B cell (primary cell): Measurements from ENCODE around the gene FBN1. TPM values are rescaled to one million over a fixed set of nuclear protein-coding genes. Genes with fewer than 3 reads are reported as not detected.

Experiments used
- ATAC-seq: fragments of 200-7000 bp; cut with Tn5 transposase; one replicate; pipeline ENCODE4 v1.10.0; 2021; ENCODE audit warnings: low read depth, mild to moderate bottlenecking, moderate number of reproducible peaks, moderate library complexity
- CTCF ChIA-PET: fragments of 350-600 bp; sonication (Branson Sonifier 250); formaldehyde crosslinking; loops from one replicate; lab custom pipeline; 2021; ENCODE audit warnings: antibody characterized with exemption, inconsistent platforms; lab: Charles Lee
- POLR2A ChIA-PET: fragments of 350-600 bp; sonication (Branson Sonifier 250); formaldehyde crosslinking; loops from one replicate; lab custom pipeline; 2021; ENCODE audit warnings: antibody characterized with exemption; lab: Charles Lee
- DNase-seq: peaks from one replicate; pipeline ENCODE4 v3.0.0; 2013
- H2AFZ ChIP-seq: 2 replicates; pipeline ENCODE4 v1.6.1; 2012; ENCODE audit warnings: mild to moderate bottlenecking, low read depth, low read length; ENCODE audit not compliant: insufficient read depth, poor library complexity, severe bottlenecking
- H3K27ac ChIP-seq, 2 donors: 1 replicate in 1 of 2; 2 replicates in 1 of 2; pipeline ENCODE4 v1.5.1; 2012 to 2013; ENCODE audit warnings: low read length in 2 of 2, mild to moderate bottlenecking in 2 of 2, moderate library complexity in 1 of 2
- H3K27me3 ChIP-seq, 4 experiments: fragments of 200-600 bp in 1 of 4; sonication (generic) in 1 of 4; replicated peaks in 1 of 4; 1 replicate in 2 of 4; 2 replicates in 2 of 4; pipeline versions ENCODE4 v1.6.1 to v1.7.0; 2013 to 2016; ENCODE audit warnings: low read length in 3 of 4, mild to moderate bottlenecking in 2 of 4, mixed read lengths in 1 of 4, moderate library complexity in 1 of 4; ENCODE audit not compliant: insufficient read depth in 4 of 4, control insufficient read depth in 3 of 4; ENCODE audit errors: control extremely low read depth in 1 of 4
- H3K36me3 ChIP-seq, 2 experiments: replicated peaks in 1 of 2; 1 replicate in 1 of 2; 2 replicates in 1 of 2; pipeline versions ENCODE4 v1.6.1 to v1.7.1; 2013; ENCODE audit warnings: low read length in 1 of 2; ENCODE audit not compliant: insufficient read depth in 2 of 2, control insufficient read depth in 1 of 2; ENCODE audit errors: control extremely low read depth in 1 of 2, extremely low read depth in 1 of 2
- H3K4me1 ChIP-seq, 2 donors: fragments of 200-600 bp in 1 of 2; sonication (generic) in 1 of 2; 1 replicate in 1 of 2; 2 replicates in 1 of 2; pipeline versions ENCODE4 v1.5.1 to v1.6.1; 2013 to 2017; ENCODE audit warnings: low read length in 2 of 2; ENCODE audit not compliant: control insufficient read depth in 2 of 2, insufficient read depth in 2 of 2
- H3K4me2 ChIP-seq: replicated peaks from 2 replicates; pipeline ENCODE3; 2012; ENCODE audit warnings: mild to moderate bottlenecking, low read depth, low read length; ENCODE audit not compliant: poor library complexity, severe bottlenecking
- H3K4me3 ChIP-seq, 5 experiments: fragments of 200-600 bp in 1 of 5; sonication (generic) in 1 of 5; 1 replicate in 3 of 5; 2 replicates in 2 of 5; pipeline versions ENCODE4 v1.5.1 to v1.7.0; 2011 to 2016; ENCODE audit warnings: low read length in 4 of 5, mild to moderate bottlenecking in 4 of 5, low read depth in 2 of 5, control low read depth in 1 of 5, moderate library complexity in 1 of 5; ENCODE audit not compliant: insufficient read depth in 1 of 5; ENCODE audit errors: control extremely low read depth in 1 of 5, extremely low read depth in 1 of 5
- H3K79me2 ChIP-seq: fragments of 200-600 bp; sonication (generic); one replicate; pipeline ENCODE4 v1.6.0; 2016; ENCODE audit warnings: low read length; ENCODE audit not compliant: control insufficient read depth, insufficient read depth
- H3K9ac ChIP-seq: fragments of 200-600 bp; sonication (generic); 2 replicates; pipeline ENCODE4 v1.6.1; 2017; ENCODE audit warnings: mild to moderate bottlenecking, low read length, moderate library complexity
- H3K9me3 ChIP-seq, 3 donors: one replicate each; pipeline versions ENCODE4 v1.6.1 to v1.7.1; 2013; ENCODE audit warnings: low read length in 2 of 3; ENCODE audit not compliant: control insufficient read depth in 2 of 3, insufficient read depth in 1 of 3; ENCODE audit errors: control extremely low read depth in 1 of 3
- H4K20me1 ChIP-seq: 2 replicates; pipeline ENCODE4 v1.6.0; 2012; ENCODE audit warnings: mild to moderate bottlenecking, low read length; ENCODE audit not compliant: insufficient read depth, control insufficient read depth, poor library complexity, severe bottlenecking
- H3K27ac Mint-ChIP-seq: one replicate; pipeline ENCODE4 v1.8.0; 2021; ENCODE audit warnings: mixed read lengths
- H3K27me3 Mint-ChIP-seq: one replicate; pipeline ENCODE4 v1.8.0; 2021; ENCODE audit warnings: mixed read lengths
- H3K4me1 Mint-ChIP-seq: one replicate; pipeline ENCODE4 v1.8.0; 2021; ENCODE audit warnings: mixed read lengths
- H3K4me3 Mint-ChIP-seq: one replicate; pipeline ENCODE4 v1.8.0; 2021; ENCODE audit warnings: mixed read lengths
- H3K9me3 Mint-ChIP-seq: one replicate; pipeline ENCODE4 v1.8.0; 2022; ENCODE audit warnings: mixed read lengths; ENCODE audit not compliant: insufficient read depth
- CTCF ChIP-seq: fragments of 200-600 bp; IDR thresholded peaks from one replicate; pipeline ENCODE4 v1.8.0; 2022; ENCODE audit warnings: antibody characterized with exemption, mild to moderate bottlenecking
- EZH2 ChIP-seq: IDR thresholded peaks from 2 replicates; pipeline ENCODE4 v1.6.1; 2012; ENCODE audit warnings: borderline replicate concordance, low read depth, mild to moderate bottlenecking, moderate library complexity, low read length; ENCODE audit not compliant: insufficient read depth, poor library complexity, severe bottlenecking
- WGBS: methylation state at CpG from one replicate; pipeline ENCODE4 v1.1.5; 2013; ENCODE audit warnings: missing lambda C conversion rate; ENCODE audit not compliant: insufficient coverage; 5-methylcytosine and 5-hydroxymethylcytosine counted together
- intact Hi-C: fragments of 100-400 bp; cut with micrococcal nuclease; formaldehyde crosslinking; loops from one replicate; pipeline ENCODE4 v1.10.0; 2022
- polyA plus RNA-seq: library from polyadenylated mRNA; depleted of rRNA; stranded (reverse); fragments of >200 nt; gene quantifications from 2 replicates; pipeline ENCODE4 v1.2.3, GENCODE V29; 2012
- total RNA-seq, 2 donors: library from RNA; stranded (reverse); fragments of 120-200 nt in 1 of 2; gene quantifications; 1 replicate in 1 of 2; 2 replicates in 1 of 2; pipeline versions ENCODE4 v1.2.3 to v1.2.4, GENCODE V29; 2013 to 2022

Gene FBN1
- total and polyA plus RNA-seq, 2 donors (not counting 1 experiment from before 2014, with no cell fraction given), result 0.15 to 0.25 TPM

- H3K4me1 Mint-ChIP-seq, result no peaks in the 10 kb centered on the region
- DNase-seq, result no peak
- H3K27me3 Mint-ChIP-seq, result no peaks in the 10 kb centered on the region
- H3K4me1 ChIP-seq, result no peaks in the 10 kb centered on the region
- ChIA-PET POLR2A (no interaction called here), CTCF (no interaction called here)
- TF ChIP-seq EZH2 (no peak), CTCF (no peak)
- H3K79me2 ChIP-seq, result no peaks in the 10 kb centered on the region
- no peak overlapping the region for H3K27ac Mint-ChIP-seq
- no peaks in the 10 kb centered on the region for H3K9me3 ChIP-seq
- intact Hi-C loops, result no loop called here
- H2AFZ ChIP-seq, result no peak overlapping the region
- no peaks in the 10 kb centered on the region for H3K36me3 ChIP-seq
- no peak overlapping the region for H3K9ac ChIP-seq
- 100% methylated on average over 1 of the region's 3 CpGs for WGBS
- H3K9me3 Mint-ChIP-seq, result no peaks in the 10 kb centered on the region
- no peaks in the 10 kb centered on the region for H3K27me3 ChIP-seq
- H3K4me3 Mint-ChIP-seq, result no peak overlapping the region
- H3K27ac ChIP-seq, result no peak overlapping the region
- H4K20me1 ChIP-seq, result no peaks in the 10 kb centered on the region
- no peak for ATAC-seq
- H3K4me3 ChIP-seq, result no peak overlapping the region
- H3K4me2 ChIP-seq, result no peak overlapping the region
Measured at GRCh38 chr15:48451736-48452135, 193.8 kb downstream of the FBN1 start.

GRCh38 chr15:48451241-48451640, 194.3 kb downstream of the FBN1 start:
- H3K9me3 Mint-ChIP-seq, result no peaks in the 10 kb centered on the region
- no peak overlapping the region for H3K27ac ChIP-seq
- H3K27ac Mint-ChIP-seq, result no peak overlapping the region
- ATAC-seq (no peak), DNase-seq (no peak)
- H2AFZ ChIP-seq, result no peak overlapping the region
- whole genome bisulfite sequencing, result 53% methylated on average over 2 of the region's 3 CpGs
- no peaks in the 10 kb centered on the region for H3K4me1 ChIP-seq
- ChIA-PET CTCF (no interaction called here), POLR2A (no interaction called here)
- no peaks in the 10 kb centered on the region for H3K4me1 Mint-ChIP-seq
- no peaks in the 10 kb centered on the region for H3K36me3 ChIP-seq
- intact Hi-C loops, result no loop called here
- TF ChIP-seq CTCF, result no peak
- no peak for TF ChIP-seq EZH2
- H4K20me1 ChIP-seq, result no peaks in the 10 kb centered on the region
- H3K27me3 ChIP-seq, result no peaks in the 10 kb centered on the region
- H3K27me3 Mint-ChIP-seq, result no peaks in the 10 kb centered on the region
- no peaks in the 10 kb centered on the region for H3K9me3 ChIP-seq
- no peak overlapping the region for H3K4me3 Mint-ChIP-seq
- H3K79me2 ChIP-seq, result no peaks in the 10 kb centered on the region
- H3K4me3 ChIP-seq, result no peak overlapping the region
- H3K9ac ChIP-seq, result no peak overlapping the region
- H3K4me2 ChIP-seq, result no peak overlapping the region
